Left lung (tissue), 10 donors: ENCODE results near the gene EYA2. TPM values are rescaled to one million over a fixed set of nuclear protein-coding genes. Genes with fewer than 3 reads are reported as not detected.

Source experiments
- ATAC-seq: fragments of 200-7000 bp; cut with Tn5 transposase; one replicate; pipeline ENCODE4 v1.9.1; 2020; ENCODE audit warnings: moderate library complexity
- DNase-seq, 4 donors: peaks; one replicate each; pipeline ENCODE4 v3.0.0-alpha.2; 2013 to 2020
- H3K27ac ChIP-seq, 2 donors: fragments of 200-600 bp; sonication (generic) in 1 of 2; one replicate each; pipeline versions ENCODE4 v1.5.0 to v1.8.0; 2020 to 2021
- H3K27me3 ChIP-seq, 2 donors: fragments of 200-600 bp; sonication (generic) in 1 of 2; one replicate each; pipeline versions ENCODE4 v1.5.0 to v1.8.0; 2020 to 2021
- H3K36me3 ChIP-seq, 2 donors: fragments of 200-600 bp; sonication (generic) in 1 of 2; one replicate each; pipeline versions ENCODE4 v1.5.0 to v1.8.0; 2020 to 2021
- H3K4me1 ChIP-seq, 2 donors: fragments of 200-600 bp; one replicate each; pipeline ENCODE4 v1.8.0; 2021
- H3K4me3 ChIP-seq, 2 donors: fragments of 200-600 bp; sonication (generic) in 1 of 2; one replicate each; pipeline versions ENCODE4 v1.5.0 to v1.8.0; 2020 to 2021; ENCODE audit warnings: mild to moderate bottlenecking in 1 of 2
- H3K9me3 ChIP-seq, 2 donors: fragments of 200-600 bp; sonication (generic) in 1 of 2; one replicate each; pipeline versions ENCODE4 v1.5.0 to v1.8.0; 2020 to 2021
- CTCF ChIP-seq, 2 donors: fragments of 200-600 bp; sonication (generic) in 1 of 2; IDR thresholded peaks; one replicate each; pipeline versions ENCODE4 v1.5.0 to v1.8.0; 2021; ENCODE audit warnings: antibody characterized with exemption in 2 of 2
- intact Hi-C, 2 donors: fragments of 100-400 bp; cut with DNase I; formaldehyde crosslinking; loops; one replicate each; pipeline versions ENCODE4 v1.11.2 to v1.14.2; 2022
- polyA plus RNA-seq, 6 donors: library from polyadenylated mRNA; unstranded; fragments of 120-200 nt; gene quantifications; one replicate each; pipeline ENCODE4 v1.2.1, GENCODE V29; 2013; ENCODE audit not compliant: insufficient read length in 6 of 6
- total RNA-seq, 2 donors: library from RNA; stranded (reverse); fragmentation: NEBNext Ultra II Directional; extraction: Animal tissue kit (Norgen Biotek cat#: 25700); gene quantifications; one replicate each; pipeline ENCODE4 v1.2.1, GENCODE V29; 2021
- donor health status: DM: no; HTN: yes; CAD: no.
- donor health status: DM: no; HTN: no; CAD: no.

The EYA2 gene
- total and polyA plus RNA-seq, 8 donors, result 0.77 to 2.3 (median 1.2) TPM

- no peaks in the 10 kb centered on the region for H3K36me3 ChIP-seq
- no peak overlapping the region for H3K4me3 ChIP-seq
- no peak for TF ChIP-seq CTCF (IDR thresholded peaks at IDR 0.05)
- H3K27ac ChIP-seq, result no peak overlapping the region
- no peaks in the 10 kb centered on the region for H3K27me3 ChIP-seq
- DNase-seq, result no peak
- no peak for ATAC-seq
- no peaks in the 10 kb centered on the region for H3K4me1 ChIP-seq
- intact Hi-C loops, result no loop called here
- H3K9me3 ChIP-seq, result peaks cover 0 to 9% of the 10 kb centered on the region in 2 donors
Observed at GRCh38 chr20:47030271-47030810, 135.7 kb downstream of the EYA2 start.

- TF ChIP-seq CTCF (IDR thresholded peaks at IDR 0.05), result no peak
- Histone ChIP-seq H3K36me3 (no peaks in the 10 kb centered on the region), H3K4me3 (no peak overlapping the region), H3K4me1 (no peaks in the 10 kb centered on the region), H3K27ac (no peak overlapping the region), H3K27me3 (no peaks in the 10 kb centered on the region), H3K9me3 (peaks cover 0 to 9% of the 10 kb centered on the region in 2 donors)
- intact Hi-C loops, result no loop called here
- ATAC-seq (no peak), DNase-seq (no peak)
Observed at GRCh38 chr20:47031004-47031403, 136.4 kb downstream of the EYA2 start.

DNA sequence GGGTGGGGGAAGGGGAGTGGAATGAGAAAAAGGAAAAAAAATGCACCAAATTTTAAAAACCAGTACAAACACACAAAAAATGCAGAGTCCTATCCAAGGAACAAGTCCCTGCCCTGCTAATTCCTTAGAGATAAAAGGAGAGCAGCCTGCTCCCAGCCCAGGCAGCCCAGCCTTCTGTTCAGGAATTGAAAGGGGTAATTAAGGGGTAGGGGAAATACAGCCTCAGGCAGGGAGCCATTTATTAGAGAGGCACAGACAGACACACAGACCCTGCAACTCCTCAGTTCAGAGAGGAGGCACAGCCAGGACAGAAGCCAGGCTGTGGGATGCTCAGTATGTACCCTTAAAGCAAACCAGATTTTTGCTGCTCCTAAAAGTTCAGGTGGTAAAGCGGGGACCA, 137.2 kb downstream of the EYA2 start:
- ATAC-seq (no peak), DNase-seq (no peak)
- no peaks in the 10 kb centered on the region for H3K4me1 ChIP-seq
- intact Hi-C loops, result no loop called here
- no peak overlapping the region for H3K4me3 ChIP-seq
- H3K27ac ChIP-seq, result no peak overlapping the region
- H3K9me3 ChIP-seq, result peaks cover 0 to 9% of the 10 kb centered on the region in 2 donors
- no peaks in the 10 kb centered on the region for H3K36me3 ChIP-seq
- no peak for TF ChIP-seq CTCF (IDR thresholded peaks at IDR 0.05)
- no peaks in the 10 kb centered on the region for H3K27me3 ChIP-seq

GRCh38 chr20:47032933-47033578, 138.4 kb downstream of the EYA2 start:
- intact Hi-C loops, result no loop called here
- no peak for TF ChIP-seq CTCF (IDR thresholded peaks at IDR 0.05)
- DNase-seq (no peak), ATAC-seq (no peak)
- peaks cover 0 to 9% of the 10 kb centered on the region in 2 donors for H3K9me3 ChIP-seq
- no peak overlapping the region for H3K27ac ChIP-seq
- H3K27me3 ChIP-seq, result no peaks in the 10 kb centered on the region
- no peaks in the 10 kb centered on the region for H3K36me3 ChIP-seq
- H3K4me3 ChIP-seq, result no peak overlapping the region
- no peaks in the 10 kb centered on the region for H3K4me1 ChIP-seq

- no peak overlapping the region for H3K27ac ChIP-seq
- intact Hi-C loops, result no loop called here
Observed at GRCh38 chr20:47033665-47034064, 139.0 kb downstream of the EYA2 start.

More at GRCh38 chr20:47033665-47034064, 139.0 kb downstream of the EYA2 start:
- DNase-seq (no peak), ATAC-seq (no peak)
- Histone ChIP-seq H3K27me3 (no peaks in the 10 kb centered on the region), H3K4me1 (no peaks in the 10 kb centered on the region), H3K36me3 (no peaks in the 10 kb centered on the region), H3K4me3 (no peak overlapping the region), H3K9me3 (peaks cover 0 to 5% of the 10 kb centered on the region in 2 donors)
- no peak for TF ChIP-seq CTCF (IDR thresholded peaks at IDR 0.05)
